Measurements from ENCODE around the gene NEDD9. TPM values are rescaled to one million over a fixed set of nuclear protein-coding genes. Genes with fewer than 3 reads are reported as not detected.
A peak's percentile ranks its signal among the peaks of the same experiment; 100 is the strongest.

NEDD9 gene
- total and polyA plus RNA-seq, 4 donors: 7.5 to 16.8 (median 11.7) TPM

DNA sequence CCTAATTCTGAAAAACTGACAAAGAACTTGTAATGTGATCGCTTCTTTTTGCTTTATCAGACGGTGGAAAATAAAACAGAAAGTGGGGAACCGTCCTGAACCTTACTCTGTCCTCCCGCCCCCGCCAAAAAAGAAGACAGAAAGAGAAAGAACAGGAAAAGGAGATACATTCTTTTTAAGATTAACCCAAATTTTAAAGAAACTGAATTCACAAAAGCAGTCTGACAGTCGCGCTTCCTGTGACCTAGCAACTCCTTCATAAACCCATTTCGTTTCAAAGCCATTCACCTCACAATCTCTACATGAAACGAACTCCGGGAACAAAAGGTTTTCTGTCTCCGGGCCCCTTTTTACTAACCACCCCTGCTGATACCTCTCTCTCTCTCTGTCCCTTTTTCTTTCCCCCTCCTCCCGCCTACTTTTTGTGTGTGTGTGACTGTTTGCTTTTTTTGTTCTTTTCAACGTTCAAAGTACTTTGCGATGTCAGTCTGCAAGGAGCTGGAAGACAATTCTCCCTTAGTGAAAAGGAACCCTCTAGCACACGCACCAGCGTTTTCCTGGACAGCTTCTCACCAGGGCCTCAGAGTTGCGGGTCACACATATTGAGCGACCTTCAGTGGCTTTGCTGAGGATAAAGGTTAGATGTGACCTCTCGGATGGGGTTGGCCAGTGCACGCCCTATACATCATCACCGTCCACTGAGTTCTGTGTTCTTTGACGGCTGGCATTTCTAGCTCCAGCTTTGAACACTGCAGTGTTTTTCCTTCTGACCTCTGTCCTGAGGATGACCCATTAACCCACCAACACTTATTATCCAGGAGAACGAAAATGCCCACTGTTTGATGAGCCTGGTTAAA, 530 bp upstream of the NEDD9 start (continued):
- TF ChIP-seq, protein P1, sequence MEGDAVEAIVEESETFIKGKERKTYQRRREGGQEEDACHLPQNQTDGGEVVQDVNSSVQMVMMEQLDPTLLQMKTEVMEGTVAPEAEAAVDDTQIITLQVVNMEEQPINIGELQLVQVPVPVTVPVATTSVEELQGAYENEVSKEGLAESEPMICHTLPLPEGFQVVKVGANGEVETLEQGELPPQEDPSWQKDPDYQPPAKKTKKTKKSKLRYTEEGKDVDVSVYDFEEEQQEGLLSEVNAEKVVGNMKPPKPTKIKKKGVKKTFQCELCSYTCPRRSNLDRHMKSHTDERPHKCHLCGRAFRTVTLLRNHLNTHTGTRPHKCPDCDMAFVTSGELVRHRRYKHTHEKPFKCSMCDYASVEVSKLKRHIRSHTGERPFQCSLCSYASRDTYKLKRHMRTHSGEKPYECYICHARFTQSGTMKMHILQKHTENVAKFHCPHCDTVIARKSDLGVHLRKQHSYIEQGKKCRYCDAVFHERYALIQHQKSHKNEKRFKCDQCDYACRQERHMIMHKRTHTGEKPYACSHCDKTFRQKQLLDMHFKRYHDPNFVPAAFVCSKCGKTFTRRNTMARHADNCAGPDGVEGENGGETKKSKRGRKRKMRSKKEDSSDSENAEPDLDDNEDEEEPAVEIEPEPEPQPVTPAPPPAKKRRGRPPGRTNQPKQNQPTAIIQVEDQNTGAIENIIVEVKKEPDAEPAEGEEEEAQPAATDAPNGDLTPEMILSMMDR (IDR thresholded peaks at IDR 0.05; ENCODE audit: low read depth, low read length, missing input control): no peak
- no peak for TF ChIP-seq FOXA2 (IDR thresholded peaks at IDR 0.05)
- TF ChIP-seq HNF4G (IDR thresholded peaks at IDR 0.05): no peak
- TF ChIP-seq GABPA (IDR thresholded peaks at IDR 0.05 in 1 of 2, conservative IDR thresholded peaks at IDR 0.05 in 1 of 2): no peak
- no peak for TF ChIP-seq TAF1 (conservative IDR thresholded peaks at IDR 0.05)
- TF ChIP-seq SP1 (IDR thresholded peaks at IDR 0.05): no peak
- TF ChIP-seq, protein P2, sequence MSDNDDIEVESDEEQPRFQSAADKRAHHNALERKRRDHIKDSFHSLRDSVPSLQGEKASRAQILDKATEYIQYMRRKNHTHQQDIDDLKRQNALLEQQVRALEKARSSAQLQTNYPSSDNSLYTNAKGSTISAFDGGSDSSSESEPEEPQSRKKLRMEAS (IDR thresholded peaks at IDR 0.05): peak; percentile 80

DNA sequence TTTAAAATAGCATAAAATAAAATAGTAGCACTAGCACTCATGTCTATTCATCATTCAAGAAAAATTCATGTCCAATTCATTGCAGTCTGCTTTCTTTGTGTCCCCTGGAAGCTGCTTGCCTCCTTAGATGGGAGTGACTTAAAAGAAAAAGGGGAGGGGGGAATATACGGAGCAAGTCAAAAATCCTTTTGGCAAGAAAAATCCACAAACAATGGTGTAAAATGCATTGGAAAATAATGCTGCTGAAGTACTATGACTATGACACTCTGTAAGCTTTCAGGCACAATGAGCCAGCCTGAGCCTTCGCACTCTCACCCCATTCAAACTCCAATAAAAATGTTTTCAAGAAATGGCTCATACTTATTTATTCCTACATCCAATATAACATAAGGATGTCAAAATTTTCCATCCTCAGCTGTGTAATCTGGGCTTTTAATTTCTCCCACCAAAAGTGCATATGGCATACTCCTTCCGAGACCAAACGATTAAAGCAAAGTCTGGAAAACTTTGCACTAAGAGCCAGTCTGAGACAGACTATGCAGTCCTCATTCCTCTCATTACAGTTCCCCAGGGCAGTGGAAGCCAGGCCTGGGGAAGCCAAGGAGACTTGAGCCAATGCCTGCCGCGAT, 790 bp downstream of the NEDD9 start:
- Histone ChIP-seq H3K9me3 (ENCODE audit: control insufficient read depth in 4 of 4, low read length in 3 of 4) (no peaks in the 10 kb centered on the region), H3K4me3 (ENCODE audit: low read depth in 1 of 3, low read length in 3 of 3) (peak overlapping the region; percentile 64 to 84 (median 82)), H3K9ac (ENCODE audit: low read depth in 1 of 2, low read length in 2 of 2) (peak overlapping the region; percentile 82 to 96), H3K27ac (ENCODE audit: low read depth in 1 of 2, low read length in 2 of 2) (peak overlapping the region; percentile 74 to 89), H3K27me3 (ENCODE audit: control insufficient read depth in 4 of 4, insufficient read depth in 4 of 4, low read length in 3 of 4) (no peaks in the 10 kb centered on the region), H3K4me1 (ENCODE audit: control insufficient read depth in 4 of 4, insufficient read depth in 4 of 4, low read length in 3 of 4) (peaks cover 0 to 15% (median 6%) of the 10 kb centered on the region in 4 donors), H3K36me3 (ENCODE audit: control insufficient read depth in 4 of 4, insufficient read depth in 3 of 4, low read depth in 1 of 4, low read length in 3 of 4) (no peaks in the 10 kb centered on the region)
- DNase-seq (ENCODE audit: low spot score): no peak
- WGBS: 23% methylated on average over 6 of the region's 6 CpGs
- TF ChIP-seq, protein P3, sequence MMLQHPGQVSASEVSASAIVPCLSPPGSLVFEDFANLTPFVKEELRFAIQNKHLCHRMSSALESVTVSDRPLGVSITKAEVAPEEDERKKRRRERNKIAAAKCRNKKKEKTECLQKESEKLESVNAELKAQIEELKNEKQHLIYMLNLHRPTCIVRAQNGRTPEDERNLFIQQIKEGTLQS (IDR thresholded peaks at IDR 0.05): no peak
- TF ChIP-seq, protein P2 (IDR thresholded peaks at IDR 0.05): no peak
- no peak for TF ChIP-seq SP1 (IDR thresholded peaks at IDR 0.05)
- no peak for TF ChIP-seq HNF4G (IDR thresholded peaks at IDR 0.05)
- no peak for TF ChIP-seq EGR1 (IDR thresholded peaks at IDR 0.05; ENCODE audit: low read depth in 2 of 2)
- TF ChIP-seq, protein P4, sequence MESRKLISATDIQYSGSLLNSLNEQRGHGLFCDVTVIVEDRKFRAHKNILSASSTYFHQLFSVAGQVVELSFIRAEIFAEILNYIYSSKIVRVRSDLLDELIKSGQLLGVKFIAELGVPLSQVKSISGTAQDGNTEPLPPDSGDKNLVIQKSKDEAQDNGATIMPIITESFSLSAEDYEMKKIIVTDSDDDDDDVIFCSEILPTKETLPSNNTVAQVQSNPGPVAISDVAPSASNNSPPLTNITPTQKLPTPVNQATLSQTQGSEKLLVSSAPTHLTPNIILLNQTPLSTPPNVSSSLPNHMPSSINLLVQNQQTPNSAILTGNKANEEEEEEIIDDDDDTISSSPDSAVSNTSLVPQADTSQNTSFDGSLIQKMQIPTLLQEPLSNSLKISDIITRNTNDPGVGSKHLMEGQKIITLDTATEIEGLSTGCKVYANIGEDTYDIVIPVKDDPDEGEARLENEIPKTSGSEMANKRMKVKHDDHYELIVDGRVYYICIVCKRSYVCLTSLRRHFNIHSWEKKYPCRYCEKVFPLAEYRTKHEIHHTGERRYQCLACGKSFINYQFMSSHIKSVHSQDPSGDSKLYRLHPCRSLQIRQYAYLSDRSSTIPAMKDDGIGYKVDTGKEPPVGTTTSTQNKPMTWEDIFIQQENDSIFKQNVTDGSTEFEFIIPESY (IDR thresholded peaks at IDR 0.05): no peak
- no peak for TF ChIP-seq YY1 (IDR thresholded peaks at IDR 0.05)
- no peak for TF ChIP-seq NR2F2 (IDR thresholded peaks at IDR 0.05)
- TF ChIP-seq HNF4A (conservative IDR thresholded peaks at IDR 0.05): no peak
- TF ChIP-seq RAD21 (IDR thresholded peaks at IDR 0.05): no peak
- no peak for TF ChIP-seq FOXA1 (IDR thresholded peaks at IDR 0.05)
- TF ChIP-seq, protein P5, sequence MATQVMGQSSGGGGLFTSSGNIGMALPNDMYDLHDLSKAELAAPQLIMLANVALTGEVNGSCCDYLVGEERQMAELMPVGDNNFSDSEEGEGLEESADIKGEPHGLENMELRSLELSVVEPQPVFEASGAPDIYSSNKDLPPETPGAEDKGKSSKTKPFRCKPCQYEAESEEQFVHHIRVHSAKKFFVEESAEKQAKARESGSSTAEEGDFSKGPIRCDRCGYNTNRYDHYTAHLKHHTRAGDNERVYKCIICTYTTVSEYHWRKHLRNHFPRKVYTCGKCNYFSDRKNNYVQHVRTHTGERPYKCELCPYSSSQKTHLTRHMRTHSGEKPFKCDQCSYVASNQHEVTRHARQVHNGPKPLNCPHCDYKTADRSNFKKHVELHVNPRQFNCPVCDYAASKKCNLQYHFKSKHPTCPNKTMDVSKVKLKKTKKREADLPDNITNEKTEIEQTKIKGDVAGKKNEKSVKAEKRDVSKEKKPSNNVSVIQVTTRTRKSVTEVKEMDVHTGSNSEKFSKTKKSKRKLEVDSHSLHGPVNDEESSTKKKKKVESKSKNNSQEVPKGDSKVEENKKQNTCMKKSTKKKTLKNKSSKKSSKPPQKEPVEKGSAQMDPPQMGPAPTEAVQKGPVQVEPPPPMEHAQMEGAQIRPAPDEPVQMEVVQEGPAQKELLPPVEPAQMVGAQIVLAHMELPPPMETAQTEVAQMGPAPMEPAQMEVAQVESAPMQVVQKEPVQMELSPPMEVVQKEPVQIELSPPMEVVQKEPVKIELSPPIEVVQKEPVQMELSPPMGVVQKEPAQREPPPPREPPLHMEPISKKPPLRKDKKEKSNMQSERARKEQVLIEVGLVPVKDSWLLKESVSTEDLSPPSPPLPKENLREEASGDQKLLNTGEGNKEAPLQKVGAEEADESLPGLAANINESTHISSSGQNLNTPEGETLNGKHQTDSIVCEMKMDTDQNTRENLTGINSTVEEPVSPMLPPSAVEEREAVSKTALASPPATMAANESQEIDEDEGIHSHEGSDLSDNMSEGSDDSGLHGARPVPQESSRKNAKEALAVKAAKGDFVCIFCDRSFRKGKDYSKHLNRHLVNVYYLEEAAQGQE (IDR thresholded peaks at IDR 0.05): no peak
- no peak for TF ChIP-seq TAF1 (conservative IDR thresholded peaks at IDR 0.05)
- TF ChIP-seq GABPA (IDR thresholded peaks at IDR 0.05 in 1 of 2, conservative IDR thresholded peaks at IDR 0.05 in 1 of 2): no peak
- no peak for TF ChIP-seq JUND (IDR thresholded peaks at IDR 0.05)
- TF ChIP-seq, protein P1 (IDR thresholded peaks at IDR 0.05; ENCODE audit: low read depth, low read length, missing input control): no peak
- TF ChIP-seq FOXA2 (IDR thresholded peaks at IDR 0.05): no peak
- TF ChIP-seq RXRA (IDR thresholded peaks at IDR 0.05): no peak

Data from liver (tissue), 9 donors.